ENCODE data around the gene CDK15.

DNA sequence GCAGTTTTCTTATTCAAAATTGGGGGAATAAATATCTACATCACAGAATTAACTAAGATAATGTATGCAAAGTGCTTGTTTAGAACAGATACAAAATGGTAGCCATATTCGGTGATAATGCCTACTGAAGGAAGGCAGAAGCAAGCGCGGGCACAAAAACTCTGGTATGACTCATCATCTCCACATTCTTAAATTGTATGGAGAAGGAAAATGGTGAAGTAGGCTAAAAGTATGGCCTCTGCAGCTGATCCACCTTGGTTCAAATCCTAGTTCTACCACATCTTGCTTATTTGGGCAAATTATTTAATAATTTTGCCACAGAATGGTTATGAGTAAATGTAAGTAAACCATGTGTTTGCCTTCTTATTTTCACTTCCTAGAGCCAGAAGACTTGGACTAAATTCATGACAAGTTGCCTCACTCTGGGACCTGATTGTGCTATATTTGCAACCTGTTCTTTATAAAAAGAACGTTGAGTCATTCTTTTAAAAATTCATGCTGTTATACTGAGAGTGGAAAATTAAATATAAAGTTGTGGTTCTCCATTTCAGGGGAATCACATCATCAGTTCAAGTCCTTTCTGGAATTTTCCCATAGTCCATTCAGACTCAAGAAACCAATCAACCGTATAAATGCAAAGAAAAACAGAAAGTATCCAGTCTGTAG, 9.0 kb upstream of the CDK15 start:
- TF ChIP-seq YY1 (IDR thresholded peaks at IDR 0.05; ENCODE audit: extremely low read depth, insufficient replicate concordance, low read depth, low read length) (no peak), EGR1 (IDR thresholded peaks at IDR 0.05; ENCODE audit: low read depth) (no peak), POLR2AphosphoS5 (IDR thresholded peaks at IDR 0.05; ENCODE audit: low read depth, low read length) (no peak), JUND (IDR thresholded peaks at IDR 0.05) (no peak), POLR2A (IDR thresholded peaks at IDR 0.05; ENCODE audit: borderline replicate concordance, extremely low read depth, insufficient read depth, insufficient read length) (no peak), EZH2 (IDR thresholded peaks at IDR 0.05) (no peak)
- TF ChIP-seq, protein P1, sequence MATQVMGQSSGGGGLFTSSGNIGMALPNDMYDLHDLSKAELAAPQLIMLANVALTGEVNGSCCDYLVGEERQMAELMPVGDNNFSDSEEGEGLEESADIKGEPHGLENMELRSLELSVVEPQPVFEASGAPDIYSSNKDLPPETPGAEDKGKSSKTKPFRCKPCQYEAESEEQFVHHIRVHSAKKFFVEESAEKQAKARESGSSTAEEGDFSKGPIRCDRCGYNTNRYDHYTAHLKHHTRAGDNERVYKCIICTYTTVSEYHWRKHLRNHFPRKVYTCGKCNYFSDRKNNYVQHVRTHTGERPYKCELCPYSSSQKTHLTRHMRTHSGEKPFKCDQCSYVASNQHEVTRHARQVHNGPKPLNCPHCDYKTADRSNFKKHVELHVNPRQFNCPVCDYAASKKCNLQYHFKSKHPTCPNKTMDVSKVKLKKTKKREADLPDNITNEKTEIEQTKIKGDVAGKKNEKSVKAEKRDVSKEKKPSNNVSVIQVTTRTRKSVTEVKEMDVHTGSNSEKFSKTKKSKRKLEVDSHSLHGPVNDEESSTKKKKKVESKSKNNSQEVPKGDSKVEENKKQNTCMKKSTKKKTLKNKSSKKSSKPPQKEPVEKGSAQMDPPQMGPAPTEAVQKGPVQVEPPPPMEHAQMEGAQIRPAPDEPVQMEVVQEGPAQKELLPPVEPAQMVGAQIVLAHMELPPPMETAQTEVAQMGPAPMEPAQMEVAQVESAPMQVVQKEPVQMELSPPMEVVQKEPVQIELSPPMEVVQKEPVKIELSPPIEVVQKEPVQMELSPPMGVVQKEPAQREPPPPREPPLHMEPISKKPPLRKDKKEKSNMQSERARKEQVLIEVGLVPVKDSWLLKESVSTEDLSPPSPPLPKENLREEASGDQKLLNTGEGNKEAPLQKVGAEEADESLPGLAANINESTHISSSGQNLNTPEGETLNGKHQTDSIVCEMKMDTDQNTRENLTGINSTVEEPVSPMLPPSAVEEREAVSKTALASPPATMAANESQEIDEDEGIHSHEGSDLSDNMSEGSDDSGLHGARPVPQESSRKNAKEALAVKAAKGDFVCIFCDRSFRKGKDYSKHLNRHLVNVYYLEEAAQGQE (IDR thresholded peaks at IDR 0.05; ENCODE audit: low read depth), result no peak
- TF ChIP-seq, protein P2, sequence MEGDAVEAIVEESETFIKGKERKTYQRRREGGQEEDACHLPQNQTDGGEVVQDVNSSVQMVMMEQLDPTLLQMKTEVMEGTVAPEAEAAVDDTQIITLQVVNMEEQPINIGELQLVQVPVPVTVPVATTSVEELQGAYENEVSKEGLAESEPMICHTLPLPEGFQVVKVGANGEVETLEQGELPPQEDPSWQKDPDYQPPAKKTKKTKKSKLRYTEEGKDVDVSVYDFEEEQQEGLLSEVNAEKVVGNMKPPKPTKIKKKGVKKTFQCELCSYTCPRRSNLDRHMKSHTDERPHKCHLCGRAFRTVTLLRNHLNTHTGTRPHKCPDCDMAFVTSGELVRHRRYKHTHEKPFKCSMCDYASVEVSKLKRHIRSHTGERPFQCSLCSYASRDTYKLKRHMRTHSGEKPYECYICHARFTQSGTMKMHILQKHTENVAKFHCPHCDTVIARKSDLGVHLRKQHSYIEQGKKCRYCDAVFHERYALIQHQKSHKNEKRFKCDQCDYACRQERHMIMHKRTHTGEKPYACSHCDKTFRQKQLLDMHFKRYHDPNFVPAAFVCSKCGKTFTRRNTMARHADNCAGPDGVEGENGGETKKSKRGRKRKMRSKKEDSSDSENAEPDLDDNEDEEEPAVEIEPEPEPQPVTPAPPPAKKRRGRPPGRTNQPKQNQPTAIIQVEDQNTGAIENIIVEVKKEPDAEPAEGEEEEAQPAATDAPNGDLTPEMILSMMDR (IDR thresholded peaks at IDR 0.05 in 2 of 3, conservative IDR thresholded peaks at IDR 0.05 in 1 of 3; ENCODE audit: borderline replicate concordance in 1 of 3, insufficient read depth in 1 of 3, low read depth in 2 of 3, low read length in 2 of 3), result no peak
- TF ChIP-seq, protein P3, sequence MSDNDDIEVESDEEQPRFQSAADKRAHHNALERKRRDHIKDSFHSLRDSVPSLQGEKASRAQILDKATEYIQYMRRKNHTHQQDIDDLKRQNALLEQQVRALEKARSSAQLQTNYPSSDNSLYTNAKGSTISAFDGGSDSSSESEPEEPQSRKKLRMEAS (IDR thresholded peaks at IDR 0.05), result no peak

All from HCT116 (cell line).